SK-N-SH (cell line): ENCODE results near the gene BABAM2. TPM values are rescaled to one million over a fixed set of nuclear protein-coding genes. Genes with fewer than 3 reads are reported as not detected.

Source experiments
- CTCF ChIA-PET: fragments of 300-600, 350-600 bp; formaldehyde crosslinking; extraction: SDS; loops from one replicate; lab custom pipeline; 2021; lab: Yijun Ruan, JAX
- POLR2A ChIA-PET: fragments of 350-600 bp; sonication (Branson Sonifier 250); formaldehyde crosslinking; extraction: SDS; loops from one replicate; lab custom pipeline; 2020; ENCODE audit warnings: antibody characterized with exemption, inconsistent platforms; lab: Yijun Ruan, JAX
- DNase-seq: peaks from one replicate; pipeline ENCODE4 v3.0.0; 2012
- H2AFZ ChIP-seq: fragments of 200-600 bp; sonication (generic); 2 replicates; pipeline ENCODE4 v1.8.1; 2016; ENCODE audit warnings: antibody characterized with exemption, mild to moderate bottlenecking, low read depth
- H3F3A ChIP-seq: fragments of 200-600 bp; sonication (generic); replicated peaks from 2 replicates; pipeline ENCODE3; 2016; ENCODE audit warnings: antibody characterized with exemption, mild to moderate bottlenecking; ENCODE audit not compliant: insufficient read depth
- H3K27ac ChIP-seq, 2 experiments: fragments of 200-500 bp in 1 of 2; fragments of 200-600 bp in 1 of 2; sonication (Bioruptor generic) in 1 of 2; sonication (generic), shearing (Covaris generic) in 1 of 2; 2 replicates each; pipeline versions ENCODE4 v1.5.1 to v1.6.1; 2014 to 2016; ENCODE audit warnings: low read depth in 2 of 2, inconsistent platforms in 1 of 2, low read length in 1 of 2, mild to moderate bottlenecking in 1 of 2, mixed read lengths in 1 of 2
- H3K27me3 ChIP-seq: fragments of 200-600 bp; sonication (generic), shearing (Covaris generic); 2 replicates; pipeline ENCODE4 v1.6.1; 2016; ENCODE audit warnings: mixed run types; ENCODE audit not compliant: insufficient read depth
- H3K36me3 ChIP-seq, 2 experiments: fragments of 200-500 bp in 1 of 2; fragments of 200-600 bp in 1 of 2; sonication (Bioruptor generic) in 1 of 2; sonication (generic) in 1 of 2; replicated peaks in 1 of 2; 2 replicates each; pipeline versions ENCODE3 to v1.5.1; 2014 to 2016; ENCODE audit warnings: low read length in 1 of 2, mild to moderate bottlenecking in 1 of 2; ENCODE audit not compliant: insufficient read depth in 2 of 2, control insufficient read depth in 1 of 2
- H3K4me1 ChIP-seq, 2 experiments: fragments of 200-500 bp in 1 of 2; fragments of 200-600 bp in 1 of 2; sonication (Bioruptor generic) in 1 of 2; sonication (generic), shearing (Covaris generic) in 1 of 2; 2 replicates each; pipeline versions ENCODE4 v1.5.1 to v1.6.1; 2014 to 2016; ENCODE audit warnings: low read depth in 1 of 2, low read length in 1 of 2, mixed run types in 1 of 2; ENCODE audit not compliant: insufficient read depth in 2 of 2, control insufficient read depth in 1 of 2
- H3K4me2 ChIP-seq: fragments of 200-600 bp; sonication (generic), shearing (Covaris generic); 2 replicates; pipeline ENCODE4 v1.6.1; 2017; ENCODE audit warnings: mixed run types
- H3K4me3 ChIP-seq, 2 experiments: fragments of 200-500 bp in 1 of 2; fragments of 200-600 bp in 1 of 2; sonication (Bioruptor generic) in 1 of 2; sonication (generic), shearing (Covaris generic) in 1 of 2; 2 replicates each; pipeline versions ENCODE4 v1.5.1 to v1.8.1; 2014 to 2016; ENCODE audit warnings: low read depth in 2 of 2, inconsistent platforms in 1 of 2, low read length in 1 of 2, mild to moderate bottlenecking in 1 of 2, mixed read lengths in 1 of 2, moderate library complexity in 1 of 2
- H3K79me2 ChIP-seq: fragments of 200-600 bp; sonication (generic); 2 replicates; pipeline ENCODE4 v1.8.1; 2017; ENCODE audit warnings: mild to moderate bottlenecking; ENCODE audit not compliant: insufficient read depth
- H3K9ac ChIP-seq: fragments of 200-600 bp; sonication (generic); 2 replicates; pipeline ENCODE4 v1.6.1; 2017; ENCODE audit warnings: mixed run types
- H3K9me2 ChIP-seq: fragments of 200-600 bp; sonication (generic); 2 replicates; pipeline ENCODE4 v1.6.1; 2017; ENCODE audit warnings: mixed run types
- H3K9me3 ChIP-seq: fragments of 200-600 bp; sonication (generic); 2 replicates; pipeline ENCODE4 v1.6.1; 2017; ENCODE audit warnings: mixed run types, mild to moderate bottlenecking, moderate library complexity
- H4K20me1 ChIP-seq: fragments of 200-600 bp; sonication (generic); 2 replicates; pipeline ENCODE4 v1.6.1; 2017; ENCODE audit warnings: mild to moderate bottlenecking, mixed run types; ENCODE audit not compliant: insufficient read depth
- CHD2 ChIP-seq: fragments of 150-350 bp; IDR thresholded peaks from 2 replicates; pipeline ENCODE4 v1.6.1; 2018; ENCODE audit warnings: low read length; ENCODE audit not compliant: partially characterized antibody
- EP300 ChIP-seq, 2 experiments: IDR thresholded peaks; 2 replicates each; pipeline versions ENCODE4 v1.4.0 to v1.6.1; 2012; ENCODE audit warnings: borderline replicate concordance in 1 of 2, low read depth in 1 of 2, low read length in 1 of 2
- EZH2phosphoT487 ChIP-seq: fragments of 200-600 bp; sonication (generic); IDR thresholded peaks from 2 replicates; pipeline ENCODE4 v1.6.1; 2017; ENCODE audit warnings: low read depth, mixed run types, mild to moderate bottlenecking, antibody characterized with exemption, moderate library complexity, borderline replicate concordance
- FOXJ3 ChIP-seq: sonication (generic); formaldehyde crosslinking; IDR thresholded peaks from 2 replicates; pipeline ENCODE4 v1.5.1; 2020; ENCODE audit warnings: mild to moderate bottlenecking, missing genetic modification reagents
- RXRA ChIP-seq: IDR thresholded peaks from 2 replicates; pipeline ENCODE4 v1.4.0; 2012; ENCODE audit warnings: low read depth, mild to moderate bottlenecking, borderline replicate concordance
- SMC3 ChIP-seq: IDR thresholded peaks from 2 replicates; pipeline ENCODE4 v1.6.1; 2012; ENCODE audit warnings: low read depth, low read length, improper control_type of control experiment
- WGBS: methylation state at CpG from one replicate; pipeline ENCODE4 v1.1.6; 2017; ENCODE audit warnings: low lambda C conversion rate; 5-methylcytosine and 5-hydroxymethylcytosine counted together
- polyA plus RNA-seq, 3 experiments: library from polyadenylated mRNA; depleted of rRNA; stranded (reverse); fragments of >200 nt; gene quantifications; 2 replicates each; pipeline ENCODE4 v1.2.3, GENCODE V29; 2012
- TF ChIP-seq, protein P1 (sequence below): fragments of 200-600 bp; sonication (generic); IDR thresholded peaks from 2 replicates; pipeline ENCODE4 v1.6.1; 2017; ENCODE audit warnings: antibody characterized with exemption, mild to moderate bottlenecking, moderate library complexity
- TF ChIP-seq, protein P2 (sequence below): fragments of 150-350 bp; IDR thresholded peaks from 2 replicates; pipeline ENCODE4 v1.6.1; 2017; ENCODE audit warnings: antibody characterized with exemption, low read length, low read depth, borderline replicate concordance

Gene BABAM2
- polyA plus RNA-seq, 1 of the 3 experiments (the other 2 are of a cell fraction), result 34.0 TPM

DNA sequence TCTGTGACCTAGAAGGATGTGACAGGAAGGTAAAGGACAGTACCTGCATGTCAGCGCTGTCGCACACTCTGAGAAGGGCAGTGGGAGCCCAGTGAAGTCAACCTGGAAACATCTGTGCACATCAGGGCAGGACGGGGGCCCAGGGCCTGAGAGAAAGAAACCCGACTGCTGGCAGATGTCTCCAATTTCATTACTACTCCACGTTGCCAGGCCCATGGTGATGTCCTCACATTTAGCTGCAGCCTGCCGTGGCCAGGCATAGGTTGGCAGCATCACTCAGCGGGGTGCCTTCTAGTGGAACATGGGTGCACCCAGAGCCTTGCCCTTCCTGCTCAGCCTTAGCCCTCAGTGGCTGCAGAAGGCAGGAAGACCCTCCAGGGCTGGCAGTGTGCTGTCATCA, 429.8 kb downstream of the BABAM2 start (continued):
- TF ChIP-seq, protein P1, sequence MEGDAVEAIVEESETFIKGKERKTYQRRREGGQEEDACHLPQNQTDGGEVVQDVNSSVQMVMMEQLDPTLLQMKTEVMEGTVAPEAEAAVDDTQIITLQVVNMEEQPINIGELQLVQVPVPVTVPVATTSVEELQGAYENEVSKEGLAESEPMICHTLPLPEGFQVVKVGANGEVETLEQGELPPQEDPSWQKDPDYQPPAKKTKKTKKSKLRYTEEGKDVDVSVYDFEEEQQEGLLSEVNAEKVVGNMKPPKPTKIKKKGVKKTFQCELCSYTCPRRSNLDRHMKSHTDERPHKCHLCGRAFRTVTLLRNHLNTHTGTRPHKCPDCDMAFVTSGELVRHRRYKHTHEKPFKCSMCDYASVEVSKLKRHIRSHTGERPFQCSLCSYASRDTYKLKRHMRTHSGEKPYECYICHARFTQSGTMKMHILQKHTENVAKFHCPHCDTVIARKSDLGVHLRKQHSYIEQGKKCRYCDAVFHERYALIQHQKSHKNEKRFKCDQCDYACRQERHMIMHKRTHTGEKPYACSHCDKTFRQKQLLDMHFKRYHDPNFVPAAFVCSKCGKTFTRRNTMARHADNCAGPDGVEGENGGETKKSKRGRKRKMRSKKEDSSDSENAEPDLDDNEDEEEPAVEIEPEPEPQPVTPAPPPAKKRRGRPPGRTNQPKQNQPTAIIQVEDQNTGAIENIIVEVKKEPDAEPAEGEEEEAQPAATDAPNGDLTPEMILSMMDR, result no peak
- TF ChIP-seq, protein P2, sequence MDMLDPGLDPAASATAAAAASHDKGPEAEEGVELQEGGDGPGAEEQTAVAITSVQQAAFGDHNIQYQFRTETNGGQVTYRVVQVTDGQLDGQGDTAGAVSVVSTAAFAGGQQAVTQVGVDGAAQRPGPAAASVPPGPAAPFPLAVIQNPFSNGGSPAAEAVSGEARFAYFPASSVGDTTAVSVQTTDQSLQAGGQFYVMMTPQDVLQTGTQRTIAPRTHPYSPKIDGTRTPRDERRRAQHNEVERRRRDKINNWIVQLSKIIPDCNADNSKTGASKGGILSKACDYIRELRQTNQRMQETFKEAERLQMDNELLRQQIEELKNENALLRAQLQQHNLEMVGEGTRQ, result no peak
- TF ChIP-seq SMC3, result no peak
- no peak for TF ChIP-seq CHD2
- no peak for TF ChIP-seq RXRA

DNA sequence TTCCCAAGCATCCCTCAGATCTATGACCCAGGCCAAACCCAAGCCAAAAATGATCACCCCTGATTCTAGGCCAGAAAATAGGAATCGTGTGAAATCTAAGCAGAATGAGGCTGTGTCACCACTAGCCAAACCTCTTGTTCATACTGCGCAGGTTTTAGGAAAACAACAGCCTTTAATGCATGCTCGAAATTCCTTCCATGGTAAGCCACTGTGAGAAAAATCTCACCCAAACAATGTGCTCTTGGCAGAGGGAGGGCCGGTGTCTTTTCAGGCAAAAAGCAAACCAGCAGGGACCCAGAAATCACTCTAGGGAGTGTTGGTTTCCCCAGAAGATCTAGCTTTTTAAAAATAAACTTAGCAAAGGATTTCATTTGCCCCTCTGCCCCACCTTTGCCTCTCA, 430.9 kb downstream of the BABAM2 start:
- Histone ChIP-seq H3K9ac (no peak overlapping the region), H3K4me3 (no peak overlapping the region), H3K27ac (no peak overlapping the region), H3K79me2 (no peaks in the 10 kb centered on the region), H3K9me2 (no peaks in the 10 kb centered on the region), H4K20me1 (no peaks in the 10 kb centered on the region), H2AFZ (no peak overlapping the region), H3K36me3 (no peaks in the 10 kb centered on the region), H3K9me3 (no peaks in the 10 kb centered on the region), H3K27me3 (no peaks in the 10 kb centered on the region), H3K4me1 (peaks cover 0 to 18% of the 10 kb centered on the region in 2 experiments; a peak in 1 of 4 replicates), H3K4me2 (no peak overlapping the region), H3F3A (no peaks in the 10 kb centered on the region)
- DNase-seq, result no peak
- TF ChIP-seq EP300 (IDR thresholded peaks at IDR 0.05; ENCODE audit: borderline replicate concordance in 1 of 2, low read depth in 1 of 2, low read length in 1 of 2), result no peak
- 84% methylated on average over 4 of the region's 4 CpGs for WGBS
- ChIA-PET POLR2A (no interaction called here), CTCF (no interaction called here)

DNA sequence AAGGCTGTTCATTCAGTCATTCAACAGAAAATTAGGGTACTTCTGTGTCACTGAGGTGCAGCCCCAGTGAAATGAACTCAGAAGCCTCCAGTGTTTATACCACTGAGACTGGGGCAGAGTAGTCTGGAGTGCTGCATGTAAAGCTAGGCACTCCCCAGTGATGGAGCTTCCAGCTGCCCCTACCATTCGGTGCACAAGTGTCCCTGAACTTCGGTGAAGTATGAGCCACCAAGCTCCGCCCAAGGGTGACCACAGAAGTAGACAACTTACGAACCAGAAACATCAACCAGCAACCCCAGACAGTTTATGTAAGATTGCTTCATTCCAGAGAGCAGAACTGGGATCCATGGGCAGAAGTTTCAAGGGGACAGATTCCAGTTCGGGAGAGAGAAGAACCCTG, 431.5 kb downstream of the BABAM2 start:
- H3K9me3 ChIP-seq, result no peaks in the 10 kb centered on the region
- 93% methylated on average over 5 of the region's 5 CpGs for WGBS
- H3F3A ChIP-seq, result no peaks in the 10 kb centered on the region
- ChIA-PET POLR2A (interaction anchor here (1.6 kb wide), 1 partner anchor 34 kb away, joined by 4 read pairs; no protein-coding TSS in a partner anchor), CTCF (no interaction called here)
- no peaks in the 10 kb centered on the region for H3K9me2 ChIP-seq
- no peaks in the 10 kb centered on the region for H3K27me3 ChIP-seq
- no peaks in the 10 kb centered on the region for H4K20me1 ChIP-seq
- no peak overlapping the region for H3K4me3 ChIP-seq
- H2AFZ ChIP-seq, result no peak overlapping the region
- H3K27ac ChIP-seq, result no peak overlapping the region
- H3K4me2 ChIP-seq, result no peak overlapping the region
- no peak overlapping the region for H3K9ac ChIP-seq
- peaks cover 0 to 24% of the 10 kb centered on the region in 2 experiments; a peak in 1 of 4 replicates for H3K4me1 ChIP-seq
- DNase-seq, result no peak
- H3K36me3 ChIP-seq, result no peaks in the 10 kb centered on the region
- no peaks in the 10 kb centered on the region for H3K79me2 ChIP-seq
- TF ChIP-seq FOXJ3 (CRISPR knock-in tag) (no peak), EZH2phosphoT487 (no peak), CHD2 (no peak), EP300 (IDR thresholded peaks at IDR 0.05; ENCODE audit: borderline replicate concordance in 1 of 2, low read depth in 1 of 2, low read length in 1 of 2) (no peak)
